ENCODE data around the gene POM121L2. TPM values are rescaled to one million over a fixed set of nuclear protein-coding genes. Genes with fewer than 3 reads are reported as not detected.

Gene POM121L2
- total and polyA plus RNA-seq, 7 donors = 0.08 TPM; not detected in 6

- WGBS, 3 donors = 10 to 14% (median 13%) methylated on average over 10 of the region's 10 CpGs
- intact Hi-C loops (cut with DNase I) = no loop called here
- peaks cover 24 to 96% (median 33%) of the 10 kb centered on the region in 3 donors for H3K27me3 ChIP-seq (ENCODE audit: insufficient read depth in 3 of 3, low read length in 2 of 3)
- no peaks in the 10 kb centered on the region for H3K36me3 ChIP-seq (ENCODE audit: insufficient read depth in 1 of 2, low read depth in 1 of 2)
- H3K9me3 ChIP-seq = no peaks in the 10 kb centered on the region
- TF ChIP-seq, protein P1, sequence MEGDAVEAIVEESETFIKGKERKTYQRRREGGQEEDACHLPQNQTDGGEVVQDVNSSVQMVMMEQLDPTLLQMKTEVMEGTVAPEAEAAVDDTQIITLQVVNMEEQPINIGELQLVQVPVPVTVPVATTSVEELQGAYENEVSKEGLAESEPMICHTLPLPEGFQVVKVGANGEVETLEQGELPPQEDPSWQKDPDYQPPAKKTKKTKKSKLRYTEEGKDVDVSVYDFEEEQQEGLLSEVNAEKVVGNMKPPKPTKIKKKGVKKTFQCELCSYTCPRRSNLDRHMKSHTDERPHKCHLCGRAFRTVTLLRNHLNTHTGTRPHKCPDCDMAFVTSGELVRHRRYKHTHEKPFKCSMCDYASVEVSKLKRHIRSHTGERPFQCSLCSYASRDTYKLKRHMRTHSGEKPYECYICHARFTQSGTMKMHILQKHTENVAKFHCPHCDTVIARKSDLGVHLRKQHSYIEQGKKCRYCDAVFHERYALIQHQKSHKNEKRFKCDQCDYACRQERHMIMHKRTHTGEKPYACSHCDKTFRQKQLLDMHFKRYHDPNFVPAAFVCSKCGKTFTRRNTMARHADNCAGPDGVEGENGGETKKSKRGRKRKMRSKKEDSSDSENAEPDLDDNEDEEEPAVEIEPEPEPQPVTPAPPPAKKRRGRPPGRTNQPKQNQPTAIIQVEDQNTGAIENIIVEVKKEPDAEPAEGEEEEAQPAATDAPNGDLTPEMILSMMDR (IDR thresholded peaks at IDR 0.05) = no peak
- no peak overlapping the region for H3K27ac ChIP-seq
- no peak overlapping the region for H3K4me3 ChIP-seq
- DNase-seq (no peak), ATAC-seq (no peak)
- H3K4me1 ChIP-seq = no peaks in the 10 kb centered on the region
These were observed 21.2 kb downstream of the POM121L2 start for GRCh38 chr6:27290850-27291208.

- H3K4me1 ChIP-seq = no peaks in the 10 kb centered on the region
- H3K4me3 ChIP-seq = no peak overlapping the region
- H3K27me3 ChIP-seq (ENCODE audit: insufficient read depth in 3 of 3, low read length in 2 of 3) = peaks cover 18 to 96% (median 28%) of the 10 kb centered on the region in 3 donors
- 5 to 7% (median 6%) methylated on average over 25 of the region's 25 CpGs for WGBS, 3 donors
- H3K27ac ChIP-seq = no peak overlapping the region
- no peaks in the 10 kb centered on the region for H3K9me3 ChIP-seq
- DNase-seq = no peak
- TF ChIP-seq, protein P1 (IDR thresholded peaks at IDR 0.05) = no peak
- H3K36me3 ChIP-seq (ENCODE audit: insufficient read depth in 1 of 2, low read depth in 1 of 2) = no peaks in the 10 kb centered on the region
- no peak for ATAC-seq
- intact Hi-C loops (cut with DNase I) = no loop called here
These were observed 21.8 kb downstream of the POM121L2 start for GRCh38 chr6:27290065-27290849.

- intact Hi-C loops (cut with DNase I) = no loop called here
- TF ChIP-seq, protein P1 (IDR thresholded peaks at IDR 0.05) = no peak
- H3K27ac ChIP-seq = no peak overlapping the region
- DNase-seq (no peak), ATAC-seq (no peak)
- H3K9me3 ChIP-seq = no peaks in the 10 kb centered on the region
- H3K4me1 ChIP-seq = no peaks in the 10 kb centered on the region
- 2 to 3% (median 3%) methylated on average over 33 of the region's 33 CpGs for WGBS, 3 donors
- no peaks in the 10 kb centered on the region for H3K36me3 ChIP-seq (ENCODE audit: insufficient read depth in 1 of 2, low read depth in 1 of 2)
- peaks cover 15 to 99% (median 26%) of the 10 kb centered on the region in 3 donors for H3K27me3 ChIP-seq (ENCODE audit: insufficient read depth in 3 of 3, low read length in 2 of 3)
- H3K4me3 ChIP-seq = no peak overlapping the region
These were observed 23.7 kb downstream of the POM121L2 start for GRCh38 chr6:27288136-27289044.

DNA sequence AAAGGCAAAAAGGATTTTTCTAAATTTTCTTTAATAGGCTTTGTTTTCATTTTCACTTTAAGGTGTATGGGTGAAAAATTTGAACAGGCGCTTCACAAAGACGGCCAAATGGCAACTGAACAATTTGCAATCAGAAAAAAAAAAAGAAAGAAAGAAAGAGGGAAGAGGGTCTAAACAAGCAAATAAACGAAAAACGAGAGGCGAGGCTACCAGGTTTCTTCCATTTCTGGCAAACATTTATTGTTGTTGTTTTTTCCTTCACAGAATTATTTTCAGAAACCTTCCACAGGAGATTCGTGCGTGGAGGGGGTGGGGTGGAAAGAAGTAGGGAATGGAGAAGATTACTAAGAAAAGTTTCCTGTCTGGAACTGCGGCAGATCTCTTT is 24.3 kb downstream of the POM121L2 start:
- 5 to 8% (median 7%) methylated on average over 8 of the region's 8 CpGs for WGBS, 3 donors

More for the DNA sequence above, 24.3 kb downstream of the POM121L2 start:
- DNase-seq = no peak
- TF ChIP-seq, protein P1 (IDR thresholded peaks at IDR 0.05) = no peak
- no peak for ATAC-seq
- intact Hi-C loops (cut with DNase I) = no loop called here
- no peak overlapping the region for H3K4me3 ChIP-seq
- no peaks in the 10 kb centered on the region for H3K4me1 ChIP-seq
- H3K27ac ChIP-seq = no peak overlapping the region
- no peaks in the 10 kb centered on the region for H3K36me3 ChIP-seq (ENCODE audit: insufficient read depth in 1 of 2, low read depth in 1 of 2)
- H3K27me3 ChIP-seq (ENCODE audit: insufficient read depth in 3 of 3, low read length in 2 of 3) = peaks cover 20 to 97% (median 29%) of the 10 kb centered on the region in 3 donors
- H3K9me3 ChIP-seq = no peaks in the 10 kb centered on the region
